GM18511 (cell line): Measurements from ENCODE around the gene CPNE4.
A peak's percentile ranks its signal among the peaks of the same experiment; 100 is the strongest.

Experiments
- ATAC-seq: cut with Tn5 transposase; IDR thresholded peaks from one replicate; pipeline ENCODE4 v1.9.1; 2021; ENCODE audit warnings: mild to moderate bottlenecking, moderate library complexity; ENCODE audit not compliant: unreplicated experiment

CPNE4 gene

DNA sequence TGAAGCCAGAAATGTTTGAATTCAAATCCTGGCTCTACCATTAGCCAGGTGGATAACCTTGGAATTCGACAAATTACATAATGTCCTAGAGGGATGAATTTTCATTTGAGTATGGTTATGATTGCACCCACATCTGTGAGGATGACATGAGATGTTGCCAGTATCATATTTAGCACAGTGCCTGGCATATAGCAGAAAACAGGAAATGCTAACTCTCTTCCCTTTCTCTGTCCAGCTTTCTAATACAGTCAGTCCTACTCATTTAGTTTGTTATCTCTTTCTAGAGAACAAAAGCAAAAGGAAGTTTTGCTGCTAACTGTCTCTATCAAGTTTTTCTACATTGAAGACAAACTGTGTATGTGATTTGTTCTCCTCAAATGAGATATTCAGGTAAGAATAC is 231.7 kb downstream of the CPNE4 start:
- ATAC-seq: no peak

- no peak for ATAC-seq
These were observed 232.8 kb downstream of the CPNE4 start for GRCh38 chr3:131802029-131802428.

DNA sequence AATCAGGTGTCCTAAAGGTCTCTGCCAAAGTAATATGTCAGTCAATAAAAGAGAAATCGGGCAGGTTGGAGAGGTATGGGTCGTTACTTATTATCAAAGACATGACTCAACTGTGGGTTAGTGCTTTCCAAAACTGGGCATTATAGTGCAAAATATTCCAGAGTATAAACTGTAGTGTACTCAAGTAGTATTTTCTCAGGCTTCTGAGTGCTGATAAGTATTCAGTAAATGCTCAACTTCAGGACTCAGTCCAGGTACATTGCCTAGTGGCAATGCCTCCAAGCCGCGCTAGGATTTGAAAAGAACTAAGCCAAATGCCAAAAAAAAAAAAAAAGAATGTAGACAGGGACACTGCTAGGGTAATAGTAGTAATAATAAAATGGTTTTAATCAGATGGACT is 233.2 kb downstream of the CPNE4 start:
- no peak for ATAC-seq

DNA sequence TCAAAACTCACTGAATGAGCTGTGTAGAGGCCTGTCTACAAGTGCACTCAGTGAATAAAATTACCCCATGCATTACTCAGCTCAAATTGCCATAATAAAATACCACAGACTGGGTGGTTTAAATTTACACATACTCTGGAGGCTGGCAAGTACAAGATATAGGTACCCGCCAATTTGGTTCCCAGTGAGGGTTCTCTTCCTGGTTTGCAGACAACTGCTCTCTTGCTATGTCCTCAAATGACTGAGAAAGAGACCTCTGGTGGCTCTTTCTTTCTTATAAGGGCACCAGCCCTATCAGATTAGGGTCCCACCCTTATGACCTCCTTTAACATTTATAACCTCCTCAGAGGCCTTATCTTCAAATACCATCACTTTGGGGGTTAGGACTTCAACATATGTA is 237.0 kb downstream of the CPNE4 start:
- ATAC-seq: no peak

DNA sequence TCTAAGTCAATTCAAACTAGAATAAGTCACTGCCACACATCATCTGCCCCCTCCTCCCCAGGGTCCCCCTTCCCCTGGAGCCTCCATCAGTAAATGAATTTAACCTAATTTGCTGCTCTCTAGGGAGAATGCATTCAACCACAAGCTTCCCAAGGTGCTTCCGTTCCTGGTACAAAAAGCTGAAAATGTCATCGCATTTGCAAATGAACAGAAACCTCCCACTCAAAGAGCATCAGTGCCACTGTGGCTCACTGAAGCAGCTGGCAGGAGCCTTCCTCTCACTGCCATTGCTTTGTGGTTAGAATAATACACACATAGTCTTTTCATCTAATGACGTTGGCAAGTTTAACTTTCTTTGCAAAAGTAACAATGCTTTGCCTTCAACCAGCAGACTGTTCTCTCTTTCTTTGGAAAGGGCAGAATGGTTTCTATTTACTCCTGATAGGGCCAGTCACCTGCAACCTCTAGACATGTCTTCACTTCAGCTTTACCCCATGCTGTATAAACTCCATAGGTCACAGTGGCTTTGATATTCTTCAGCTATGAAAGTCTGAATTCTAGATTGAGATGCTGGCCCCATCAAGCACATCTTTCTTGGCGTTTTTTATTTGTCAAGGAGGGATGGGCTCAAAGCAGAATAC is 238.1 kb downstream of the CPNE4 start:
- ATAC-seq: peak; percentile 74

- ATAC-seq: no peak
These were observed 238.7 kb downstream of the CPNE4 start for GRCh38 chr3:131796111-131796510.

- ATAC-seq: peak; percentile 65
These were observed 239.3 kb downstream of the CPNE4 start for GRCh38 chr3:131795390-131796090.

DNA sequence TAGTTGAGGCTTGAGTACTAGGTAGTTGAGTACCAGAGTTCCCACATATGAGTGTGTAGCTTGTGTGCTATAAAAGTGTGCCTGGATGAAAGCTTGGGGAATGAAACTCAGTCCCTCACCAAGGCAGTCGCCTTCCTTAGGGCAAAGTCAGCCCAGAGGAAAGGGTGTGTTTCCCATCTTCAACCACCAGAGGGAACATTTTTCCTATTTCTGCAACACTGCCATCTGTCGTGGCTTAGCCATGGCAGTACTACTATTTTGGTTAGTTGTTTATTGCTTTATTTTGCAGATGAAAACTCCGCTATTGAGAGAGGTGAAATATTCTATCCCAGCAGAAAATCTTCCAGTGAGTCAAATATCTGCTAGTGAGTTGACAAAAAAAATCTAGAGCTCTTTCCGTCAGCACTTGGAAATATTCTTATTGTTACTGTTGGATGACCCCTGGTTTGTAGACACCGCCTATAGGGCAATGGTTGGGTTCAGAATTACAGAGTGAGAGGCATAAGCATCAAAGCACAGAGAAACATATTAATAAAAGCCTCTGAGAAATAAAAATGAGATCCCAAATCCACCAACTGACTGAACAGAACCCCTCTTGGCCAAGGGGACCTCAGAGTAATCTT is 239.9 kb downstream of the CPNE4 start:
- ATAC-seq: peak; percentile 64

DNA sequence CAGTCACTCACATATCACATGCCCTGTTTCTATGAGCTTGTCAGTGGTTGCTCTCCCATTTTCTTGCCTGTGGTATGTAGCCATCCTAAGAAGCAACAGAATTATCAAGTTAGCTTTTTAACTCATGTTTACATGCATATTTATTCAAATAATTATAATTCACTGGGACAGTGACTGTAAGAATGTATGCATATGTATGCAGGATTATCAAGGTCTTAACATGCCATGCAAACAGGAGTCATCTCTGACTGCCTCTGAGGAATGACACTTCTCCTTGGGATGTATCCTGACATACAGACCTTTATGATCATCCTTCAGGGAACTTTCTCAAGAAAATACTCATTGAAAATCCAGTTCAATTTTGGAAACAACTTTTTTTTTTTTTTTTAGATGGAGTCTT is 240.9 kb downstream of the CPNE4 start:
- no peak for ATAC-seq

DNA sequence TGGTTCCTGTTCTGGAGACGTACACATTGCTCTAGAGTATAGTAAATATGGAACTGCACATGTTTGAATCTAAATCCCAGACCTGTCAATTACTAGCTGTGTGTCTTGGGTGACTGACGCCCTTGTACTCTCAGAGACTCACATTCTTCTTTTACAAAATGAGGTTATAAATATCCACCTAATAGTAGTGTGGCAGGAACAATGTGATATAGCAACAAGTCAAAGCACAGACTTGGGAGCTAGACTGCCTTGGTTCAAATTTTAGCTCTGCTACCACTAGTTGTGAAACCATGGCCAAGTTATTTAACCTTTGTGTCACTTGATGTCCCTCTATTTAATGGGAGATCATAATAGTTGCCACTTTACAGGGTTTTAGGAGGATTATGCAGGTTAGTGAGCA is 245.6 kb downstream of the CPNE4 start:
- ATAC-seq: no peak

DNA sequence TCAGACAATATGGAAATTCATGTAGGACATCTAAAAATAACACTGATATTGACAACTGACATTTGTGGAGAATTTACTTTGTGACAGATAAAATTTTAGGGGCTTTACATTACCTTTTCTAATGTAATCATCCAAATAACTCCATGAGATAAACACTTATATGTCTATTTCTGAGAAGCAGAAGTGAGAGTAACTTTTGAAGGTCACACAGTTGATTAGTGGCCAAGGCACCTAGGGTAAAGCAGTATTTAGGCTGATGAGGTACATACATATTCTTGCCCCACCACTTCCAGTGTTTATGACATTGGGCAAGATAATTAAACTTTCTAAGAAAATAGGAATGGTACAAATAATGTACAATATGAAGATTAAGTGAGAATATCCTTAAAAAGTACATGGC is 248.4 kb downstream of the CPNE4 start:
- ATAC-seq: peak; percentile 56

DNA sequence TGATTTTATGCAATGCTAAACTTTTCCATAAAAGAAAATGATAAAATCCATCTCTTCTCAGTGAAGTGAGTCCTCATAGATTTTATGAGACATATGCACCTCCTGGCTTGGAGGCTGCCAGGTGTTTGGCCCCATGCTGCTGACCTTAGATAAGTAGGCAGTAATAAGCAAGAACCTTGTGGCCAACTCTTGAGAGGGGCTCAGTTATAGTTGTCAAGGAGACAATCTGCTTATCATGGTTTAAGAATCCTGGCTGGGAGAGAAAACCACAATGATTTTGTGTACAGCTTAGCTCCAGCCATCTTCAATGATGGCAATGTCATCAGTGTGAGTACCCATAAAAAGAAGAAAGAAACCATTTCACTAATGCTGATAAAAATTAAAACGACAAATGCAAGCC is 252.1 kb downstream of the CPNE4 start:
- no peak for ATAC-seq

GRCh38 chr3:131778526-131778925 is 256.3 kb downstream of the CPNE4 start:
- no peak for ATAC-seq

DNA sequence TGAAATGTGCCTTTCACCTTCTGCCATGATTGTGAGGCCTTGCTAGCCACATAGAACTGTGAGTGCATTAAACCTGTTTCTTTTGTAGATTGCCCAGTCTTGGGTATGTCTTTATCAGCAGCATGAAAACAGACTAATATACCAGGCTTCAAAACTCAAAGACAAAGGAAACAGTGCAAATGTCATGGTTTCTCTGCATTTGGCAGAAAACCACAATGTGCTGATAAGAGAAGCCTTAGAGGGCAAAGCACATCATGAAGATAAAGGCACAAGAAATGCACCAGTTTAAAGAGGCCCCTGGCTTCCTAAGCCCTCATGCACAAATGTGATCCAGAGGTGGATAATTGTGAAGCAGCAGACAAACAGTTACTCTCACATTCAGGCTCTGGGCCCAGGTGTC is 259.2 kb downstream of the CPNE4 start:
- no peak for ATAC-seq

GRCh38 chr3:131772269-131773026 is 262.4 kb downstream of the CPNE4 start:
- ATAC-seq: no peak

- no peak for ATAC-seq
These were observed 271.7 kb downstream of the CPNE4 start for GRCh38 chr3:131762981-131763564.

- ATAC-seq: no peak
These were observed 278.4 kb downstream of the CPNE4 start for GRCh38 chr3:131756405-131756804.

- ATAC-seq: no peak
These were observed 279.4 kb downstream of the CPNE4 start for GRCh38 chr3:131755380-131755779.

- ATAC-seq: no peak
These were observed 284.6 kb downstream of the CPNE4 start for GRCh38 chr3:131750256-131750655.

GRCh38 chr3:131749826-131750225 is 285.0 kb downstream of the CPNE4 start:
- ATAC-seq: no peak

- no peak for ATAC-seq
These were observed 287.3 kb downstream of the CPNE4 start for GRCh38 chr3:131747466-131747865.
